ENCODE measurements around the gene CAVIN1. TPM values are rescaled to one million over a fixed set of nuclear protein-coding genes. Genes with fewer than 3 reads are reported as not detected.
"Not testable (repeated sequence)": the region's sequence is repeated elsewhere in the genome, so short reads cannot be mapped to it uniquely, and the experiment has no call there.

CAVIN1 gene
- polyA plus RNA-seq (ENCODE audit: insufficient read length in 12 of 12), result 100 to 1,000 TPM; 209 to 442 (median 249) TPM
- long read RNA-seq, donor 1, transcript CAVIN1-201 (2 exons, 3,828 nt), result major isoform, 30 of 30 reads
- long read RNA-seq, donor 1, partial matches to known transcripts, result 0 of 30 reads
- long read RNA-seq, donor 1, other reads (novel, unspliced or antisense), result 0 of 30 reads
- long read RNA-seq, donor 2, transcript CAVIN1-201 (2 exons, 3,828 nt), result major isoform, 53 of 63 reads
- long read RNA-seq, donor 2, partial matches to known transcripts, result 10 of 63 reads
- long read RNA-seq, donor 2, other reads (novel, unspliced or antisense), result 0 of 63 reads
- long read RNA-seq, donor 3, transcript CAVIN1-201 (2 exons, 3,828 nt), result major isoform, 62 of 67 reads
- long read RNA-seq, donor 3, partial matches to known transcripts, result 0 of 67 reads
- long read RNA-seq, donor 3, other reads (novel, unspliced or antisense), result 5 of 67 reads
- long read RNA-seq, donor 4, transcript CAVIN1-201 (2 exons, 3,828 nt), result major isoform, 46 of 52 reads
- long read RNA-seq, donor 4, partial matches to known transcripts, result 0 of 52 reads
- long read RNA-seq, donor 4, other reads (novel, unspliced or antisense), result 6 of 52 reads
- long read RNA-seq, donor 5, transcript CAVIN1-201 (2 exons, 3,828 nt), result major isoform, 187 of 201 reads
- long read RNA-seq, donor 5, partial matches to known transcripts, result 0 of 201 reads
- long read RNA-seq, donor 5, other reads (novel, unspliced or antisense), result 14 of 201 reads
- long read RNA-seq, donor 6, transcript CAVIN1-201 (2 exons, 3,828 nt), result major isoform, 65 of 70 reads
- long read RNA-seq, donor 6, partial matches to known transcripts, result 0 of 70 reads
- long read RNA-seq, donor 6, other reads (novel, unspliced or antisense), result 5 of 70 reads
- long read RNA-seq, donor 7, transcript CAVIN1-201 (2 exons, 3,828 nt), result major isoform, 56 of 62 reads
- long read RNA-seq, donor 7, partial matches to known transcripts, result 0 of 62 reads
- long read RNA-seq, donor 7, other reads (novel, unspliced or antisense), result 6 of 62 reads
- long read RNA-seq, donor 8, transcript CAVIN1-201 (2 exons, 3,828 nt), result major isoform, 170 of 190 reads
- long read RNA-seq, donor 8, partial matches to known transcripts, result 0 of 190 reads
- long read RNA-seq, donor 8, other reads (novel, unspliced or antisense), result 20 of 190 reads
- long read RNA-seq, donor 9, transcript CAVIN1-201 (2 exons, 3,828 nt), result major isoform, 65 of 65 reads
- long read RNA-seq, donor 9, partial matches to known transcripts, result 0 of 65 reads
- long read RNA-seq, donor 9, other reads (novel, unspliced or antisense), result 0 of 65 reads
- long read RNA-seq, donor 10, transcript CAVIN1-201 (2 exons, 3,828 nt), result major isoform, 184 of 207 reads
- long read RNA-seq, donor 10, partial matches to known transcripts, result 0 of 207 reads
- long read RNA-seq, donor 10, other reads (novel, unspliced or antisense), result 23 of 207 reads
- long read RNA-seq, donor 11, transcript CAVIN1-201 (2 exons, 3,828 nt), result major isoform, 86 of 98 reads
- long read RNA-seq, donor 11, partial matches to known transcripts, result 0 of 98 reads
- long read RNA-seq, donor 11, other reads (novel, unspliced or antisense), result 12 of 98 reads

DNA sequence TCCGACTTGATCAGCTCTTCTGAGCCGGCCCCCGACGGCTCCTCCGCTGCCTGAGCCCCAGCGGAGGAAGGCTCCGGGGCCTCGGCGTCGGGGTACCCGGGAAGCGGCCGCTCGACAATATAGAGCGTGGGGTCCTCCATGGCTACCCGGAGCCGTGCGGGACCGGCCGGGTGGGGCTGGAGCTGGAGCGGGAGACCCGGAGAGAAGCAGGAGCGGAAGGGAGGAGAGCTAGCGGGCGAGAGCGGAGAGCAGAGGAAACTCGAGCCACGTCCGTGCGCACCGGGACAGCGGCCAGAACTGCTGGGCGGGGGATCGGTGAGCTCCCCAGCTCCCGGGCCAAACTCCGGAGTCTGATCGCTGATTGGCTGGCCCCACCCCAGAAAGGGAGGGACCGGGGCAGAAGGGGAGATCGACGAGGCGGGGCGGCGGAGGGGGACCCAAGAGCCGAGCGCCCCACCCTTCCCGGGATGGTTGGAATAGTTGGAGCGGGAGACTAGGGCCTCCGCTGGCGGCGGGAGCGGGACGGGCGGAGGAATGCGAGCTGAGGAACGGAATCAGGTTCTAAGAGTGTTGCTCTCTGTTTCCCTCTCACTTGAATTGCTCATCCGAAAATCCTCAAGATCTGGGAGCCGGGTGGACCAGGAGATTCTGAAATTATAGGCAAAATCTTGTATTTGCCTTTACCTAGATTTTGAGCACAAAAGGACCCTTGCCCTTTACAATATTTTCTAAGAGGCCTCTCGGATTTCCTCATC lies at the start of gene CAVIN1:
CAVIN1 (minus strand) TSS at position 299 of the 755 bp plus-strand sequence; CDS start at position 140, 159 bp downstream.
- DNase-seq, result peak; percentile 99

DNA sequence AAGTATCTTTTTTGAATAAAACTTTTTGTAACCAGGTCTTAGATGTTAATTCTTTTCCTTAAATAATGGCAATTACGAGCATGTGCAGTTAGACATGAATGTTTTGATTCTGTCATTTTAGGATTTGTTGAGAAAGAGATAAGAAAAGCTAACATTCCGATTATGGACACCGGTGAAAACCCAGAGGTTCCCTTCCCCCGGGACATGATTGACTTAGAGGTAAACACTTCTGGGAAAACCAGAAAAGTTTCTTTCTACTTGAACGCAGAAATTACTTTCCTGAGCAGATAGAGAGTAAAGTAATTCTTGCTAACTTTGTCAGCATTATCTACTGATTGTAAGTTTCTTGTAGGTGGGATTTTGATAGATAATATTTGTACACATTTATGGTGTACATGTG lies 44.8 kb upstream of the CAVIN1 start:
- DNase-seq, result no peak

DNA sequence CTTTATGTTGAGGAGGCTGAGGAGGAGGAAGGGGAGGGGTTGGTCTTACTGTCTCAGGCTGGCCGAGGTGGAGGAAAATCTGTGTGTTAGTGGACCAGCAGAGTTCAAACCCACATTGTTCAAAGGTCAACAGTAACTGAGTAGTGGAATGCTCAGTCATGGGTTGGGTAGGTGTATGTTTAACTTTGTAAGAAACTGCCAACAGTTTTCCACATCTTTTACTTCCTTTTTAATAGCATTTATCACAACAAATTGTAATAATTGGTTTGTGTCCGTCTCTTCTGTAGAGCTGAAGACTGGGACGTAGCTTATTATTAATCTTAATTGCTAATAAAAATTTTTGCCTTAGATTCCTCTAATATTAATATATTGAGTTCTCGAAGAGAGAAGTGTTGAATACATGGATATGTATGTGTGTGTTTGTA lies 40.9 kb upstream of the CAVIN1 start:
- DNase-seq, result no peak

DNA sequence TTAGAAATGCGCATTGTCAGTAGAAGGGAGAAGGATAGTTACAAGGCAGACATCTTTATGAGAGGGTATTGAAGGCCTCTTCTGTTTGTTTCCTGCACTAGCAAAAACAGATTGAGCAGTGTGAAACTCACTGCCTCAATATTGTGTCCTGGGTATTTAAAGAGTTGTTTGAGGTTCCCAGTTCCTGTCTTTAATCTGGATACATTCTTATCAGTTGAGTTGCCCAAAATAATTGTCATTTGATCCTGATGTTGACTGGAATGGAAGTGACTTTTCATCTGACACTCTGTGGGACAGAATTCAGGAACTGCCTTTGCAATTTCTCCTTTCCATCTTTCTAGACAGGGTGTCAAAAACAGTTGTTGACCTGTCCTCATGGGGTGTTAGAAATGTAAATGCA lies 37.3 kb upstream of the CAVIN1 start:
- no peak for DNase-seq

- peak; percentile 46 for DNase-seq
Measured at GRCh38 chr17:42459801-42460281, 36.8 kb upstream of the CAVIN1 start.

DNA sequence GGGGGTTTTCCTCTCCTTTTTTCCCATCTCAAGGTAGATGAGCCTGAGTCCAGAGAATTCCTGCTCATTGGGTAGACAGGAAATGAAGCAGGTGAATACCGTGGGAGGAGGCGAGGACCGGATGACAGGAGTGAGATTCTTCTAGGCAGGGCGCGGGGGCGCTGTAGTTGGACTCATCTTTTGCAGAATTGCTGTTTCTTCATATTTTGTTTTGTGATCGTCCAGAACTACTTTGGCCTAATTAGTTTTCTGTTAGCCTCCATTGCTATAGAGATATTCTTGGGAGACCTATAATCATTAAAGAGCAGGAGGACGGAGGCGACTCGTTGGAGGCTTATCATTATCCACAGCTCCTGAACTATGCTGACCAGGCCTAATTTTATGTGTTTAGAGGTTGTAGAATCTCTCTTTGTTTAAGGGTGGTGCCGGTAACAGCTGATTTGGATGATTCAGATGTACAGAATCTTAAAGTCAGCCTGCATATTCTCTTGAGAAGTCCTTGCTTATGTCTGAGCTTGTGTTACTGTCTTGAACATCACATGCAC lies 36.3 kb upstream of the CAVIN1 start:
- DNase-seq, result peak; percentile 51

DNA sequence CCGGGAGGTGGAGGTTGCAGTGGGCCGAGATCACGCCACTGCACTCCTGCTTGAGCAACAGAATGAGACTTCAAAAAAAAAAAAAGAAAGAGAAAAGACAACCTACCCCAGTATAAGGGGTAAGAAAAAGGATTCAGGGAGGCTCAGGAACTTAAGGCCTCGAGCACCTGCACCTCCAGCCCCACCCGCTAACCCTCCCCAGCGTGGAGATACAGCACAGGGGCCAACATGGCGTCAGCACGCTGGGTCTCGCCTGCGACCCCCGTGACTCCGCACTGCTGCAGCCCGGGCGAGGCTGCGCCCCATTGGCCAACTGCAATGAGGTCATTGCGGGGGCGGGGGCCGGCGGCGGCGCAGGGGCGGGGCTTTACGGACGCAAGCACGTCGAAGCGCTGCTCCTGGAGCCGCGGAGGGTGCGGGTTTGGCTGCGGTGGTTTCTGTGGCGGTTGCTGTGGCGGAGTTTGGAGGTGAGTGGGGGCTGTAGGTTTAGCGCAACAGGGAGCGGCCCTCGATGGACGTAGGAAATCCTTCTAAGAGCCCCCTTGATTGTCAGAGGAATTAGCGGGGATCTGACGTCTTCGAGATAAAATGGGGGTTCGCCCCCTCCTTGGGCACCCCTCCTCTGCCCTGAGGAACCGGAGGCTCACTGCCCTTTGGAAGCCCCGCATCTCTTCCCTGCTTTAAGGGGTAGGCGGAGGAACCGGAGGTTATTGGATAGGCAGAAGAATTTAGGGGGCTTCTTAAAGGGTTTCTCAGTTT lies 35.6 kb upstream of the CAVIN1 start, which contains the start of gene ATP6V0A1:
ATP6V0A1 (plus strand) TSS at position 382 of the 759 bp plus-strand sequence. CDS start 2,017 bp downstream, outside the sequence.
- peak; percentile 91 for DNase-seq

DNA sequence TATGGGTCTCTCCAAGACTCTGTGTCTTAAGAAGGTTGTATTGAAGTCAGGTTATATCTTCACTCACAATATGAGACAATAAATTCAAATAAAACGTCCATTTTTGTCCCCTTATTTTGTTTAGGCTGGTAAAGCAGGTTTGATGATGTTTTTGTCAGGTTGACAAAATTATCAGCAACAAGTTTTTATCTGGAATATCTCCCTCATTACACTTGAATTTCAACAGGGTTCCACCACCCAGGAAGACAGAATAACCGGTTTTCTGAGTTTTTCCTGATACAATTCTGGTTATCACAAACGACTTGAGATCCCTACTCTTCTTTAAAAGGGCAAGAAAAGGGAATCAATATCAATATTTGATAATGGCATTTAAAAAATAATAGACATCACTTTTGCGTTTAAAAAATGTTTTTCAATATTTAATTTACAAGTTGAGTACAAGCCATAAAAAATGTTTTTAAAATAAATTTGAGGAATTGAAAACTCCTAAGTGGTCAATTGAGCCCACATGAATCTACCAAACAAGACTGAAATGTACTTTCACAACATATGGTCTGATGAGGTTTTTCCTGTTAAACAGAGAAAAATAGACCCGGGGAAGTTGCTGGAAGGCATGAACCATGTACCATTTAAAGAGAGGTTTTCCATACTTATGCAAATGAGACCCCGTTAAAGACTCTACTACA lies 34.2 kb upstream of the CAVIN1 start:
- no peak for DNase-seq

GRCh38 chr17:42456223-42457106 lies 33.4 kb upstream of the CAVIN1 start:
- DNase-seq, result no peak

GRCh38 chr17:42454987-42455386 lies 31.9 kb upstream of the CAVIN1 start:
- DNase-seq, result not testable (repeated sequence)

DNA sequence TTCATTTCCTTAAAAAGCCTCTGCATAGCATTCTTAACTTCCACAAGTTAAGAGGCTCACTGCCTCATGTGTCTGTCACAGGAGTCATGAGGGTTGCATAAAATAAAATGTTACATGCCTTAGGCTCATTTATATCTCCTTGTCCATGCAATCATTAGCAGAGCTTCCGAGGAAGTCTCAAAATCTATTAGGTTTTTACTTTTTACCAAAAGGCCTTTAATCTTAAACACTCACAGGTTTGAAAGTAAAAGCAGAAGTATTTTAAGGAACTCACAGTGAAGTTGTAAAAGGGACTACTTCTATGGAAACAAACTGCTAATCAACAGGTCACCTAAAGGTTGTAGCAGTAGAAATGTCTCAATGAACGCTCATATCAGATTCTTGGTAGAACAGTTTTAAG lies 30.4 kb upstream of the CAVIN1 start:
- DNase-seq, result no peak

DNA sequence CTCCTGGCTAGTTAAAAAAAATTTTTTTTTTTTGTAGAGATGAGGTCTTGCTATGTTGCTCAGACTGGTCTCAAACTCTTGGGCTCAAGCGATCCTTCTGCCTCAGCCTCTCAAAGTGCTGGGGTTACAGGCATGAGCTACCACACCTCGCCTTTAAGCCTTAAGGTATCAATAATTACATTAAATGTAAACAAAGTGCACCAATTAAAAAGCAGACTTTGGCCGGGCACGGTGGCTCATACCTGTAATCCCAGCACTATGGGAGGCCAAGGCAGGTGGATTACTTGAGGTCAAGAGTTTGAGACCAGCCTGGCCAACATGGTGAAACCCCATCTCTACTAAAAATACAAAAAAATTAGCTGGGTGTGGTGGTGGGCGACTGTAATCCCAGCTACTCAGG lies 28.2 kb upstream of the CAVIN1 start:
- not testable (repeated sequence) for DNase-seq

DNA sequence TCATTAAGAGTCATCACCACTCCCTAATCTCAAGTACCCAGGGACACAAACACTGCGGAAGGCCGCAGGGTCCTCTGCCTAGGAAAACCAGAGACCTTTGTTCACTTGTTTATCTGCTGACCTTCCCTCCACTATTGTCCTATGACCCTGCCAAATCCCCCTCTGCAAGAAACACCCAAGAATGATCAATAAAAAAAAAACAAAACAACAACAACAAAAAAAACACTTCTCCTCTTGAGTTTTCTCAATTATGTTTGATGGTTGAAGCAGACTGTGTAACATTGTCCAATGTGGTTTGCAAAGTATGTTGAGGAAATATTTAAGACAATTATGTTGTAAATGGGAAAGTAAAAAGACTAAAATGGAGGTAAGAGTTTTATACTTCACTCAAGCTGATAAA lies 26.8 kb upstream of the CAVIN1 start:
- DNase-seq, result not testable (repeated sequence)

GRCh38 chr17:42449176-42449575 lies 26.1 kb upstream of the CAVIN1 start:
- DNase-seq, result not testable (repeated sequence)

DNA sequence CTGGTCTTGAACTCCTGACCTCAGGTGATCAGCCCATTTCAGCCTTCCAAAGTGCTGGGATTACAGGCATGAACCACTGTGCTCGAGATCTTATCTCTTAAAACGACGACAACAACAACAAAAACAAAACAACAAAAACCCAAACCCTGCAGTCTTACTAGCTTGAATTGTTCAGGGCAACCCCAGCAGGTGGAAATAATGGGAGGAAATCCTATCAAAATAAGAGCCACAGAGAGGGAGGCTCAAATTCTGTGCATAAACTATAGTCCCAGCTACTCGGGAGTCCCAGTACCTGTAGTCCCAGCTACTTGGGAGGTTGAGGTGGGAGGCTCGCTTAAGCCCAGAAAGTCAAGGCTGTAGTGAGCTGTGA lies 19.1 kb upstream of the CAVIN1 start:
- DNase-seq, result no peak

- no peak for DNase-seq
Measured at GRCh38 chr17:42441371-42442195, 18.5 kb upstream of the CAVIN1 start.

Data from muscle of arm (tissue), 14 donors.